K562 (cell line): ENCODE results near the gene EFHC1. TPM values are rescaled to one million over a fixed set of nuclear protein-coding genes. Genes with fewer than 3 reads are reported as not detected.

Experiments used
- ATF3 ChIP-seq, 2 experiments: fragments of 450-650 bp in 1 of 2; sonication (generic) in 1 of 2; formaldehyde crosslinking in 1 of 2; IDR thresholded peaks in 1 of 2; conservative IDR thresholded peaks in 1 of 2; 2 replicates each; pipeline versions ENCODE4 v1.6.1 to v1.8.1; 2016 to 2023; ENCODE audit warnings: mild to moderate bottlenecking in 2 of 2, moderate library complexity in 2 of 2, inconsistent platforms in 1 of 2, missing genetic modification reagents in 1 of 2
- ATF7 ChIP-seq: fragments of 450-650 bp; IDR thresholded peaks from 2 replicates; pipeline ENCODE4 v1.7.1; 2014; ENCODE audit warnings: mild to moderate bottlenecking, moderate library complexity
- CBFA2T3 ChIP-seq: fragments of 450-650 bp; IDR thresholded peaks from 2 replicates; pipeline ENCODE4 v1.6.1; 2017
- ESRRB ChIP-seq: fragments of 250-450 bp; sonication (Bioruptor Pico); IDR thresholded peaks from 2 replicates; pipeline ENCODE4 v1.5.0; 2020; ENCODE audit warnings: mild to moderate bottlenecking, moderate library complexity, borderline replicate concordance
- HINFP ChIP-seq: fragments of 450-650 bp; conservative IDR thresholded peaks from 2 replicates; pipeline ENCODE4 v1.6.1; 2016; ENCODE audit warnings: missing genetic modification characterization, low read depth, mild to moderate bottlenecking, control low read depth, missing compliant biosample characterization
- JUND ChIP-seq, 2 experiments: IDR thresholded peaks; 2 replicates in 1 of 2; 3 replicates in 1 of 2; pipeline ENCODE4 v1.6.1; 2011; ENCODE audit warnings: borderline replicate concordance in 2 of 2, low read depth in 2 of 2, low read length in 2 of 2, improper control_type of control experiment in 1 of 2, missing biosample characterization in 1 of 2, missing genetic modification characterization in 1 of 2, missing genetic modification reagents in 1 of 2
- KDM4B ChIP-seq, 2 experiments: fragments of 450-650 bp in 1 of 2; sonication (generic) in 1 of 2; IDR thresholded peaks; 2 replicates each; pipeline ENCODE4 v1.6.1; 2016 to 2017; ENCODE audit warnings: borderline replicate concordance in 2 of 2, antibody characterized with exemption in 1 of 2, low read depth in 1 of 2, mild to moderate bottlenecking in 1 of 2
- MXI1 ChIP-seq: IDR thresholded peaks from 2 replicates; pipeline ENCODE4 v1.6.1; 2011; ENCODE audit warnings: low read depth, mild to moderate bottlenecking, improper control_type of control experiment, low read length
- SMARCA4 ChIP-seq: fragments of 450-650 bp; IDR thresholded peaks from 2 replicates; pipeline ENCODE4 v1.6.1; 2016
- TAF9B ChIP-seq: fragments of 450-650 bp; IDR thresholded peaks from 2 replicates; pipeline ENCODE4 v1.6.1; 2018; ENCODE audit warnings: mild to moderate bottlenecking; ENCODE audit not compliant: partially characterized antibody
- XRCC3 ChIP-seq: fragments of 450-650 bp; IDR thresholded peaks from 2 replicates; pipeline ENCODE4 v1.6.1; 2017; ENCODE audit warnings: mild to moderate bottlenecking, moderate library complexity
- ZNF3 ChIP-seq: fragments of 250-450 bp; sonication (Bioruptor Pico); IDR thresholded peaks from 2 replicates; pipeline ENCODE4 v1.5.0; 2021; ENCODE audit warnings: mild to moderate bottlenecking, moderate library complexity
- ZNF696 ChIP-seq: fragments of 250-450 bp; sonication (Bioruptor Pico); conservative IDR thresholded peaks from 2 replicates; pipeline ENCODE4 v1.4.0; 2020; ENCODE audit warnings: mild to moderate bottlenecking, moderate library complexity
- polyA plus RNA-seq, 8 experiments: library from polyadenylated mRNA; depleted of rRNA in 4 of 8; stranded (reverse) in 5 of 8; unstranded in 3 of 8; fragments of >200 nt; fragmentation: Nextera tagmentation in 2 of 8; fragmentation: Illumina TruSeq in 1 of 8; extraction: Ambion mirVana in 2 of 8; extraction: Trizol in 1 of 8; gene quantifications; 2 replicates each; pipeline versions ENCODE4 v1.2.1 to v1.2.3, GENCODE V29; 2011 to 2014; ENCODE audit warnings: inconsistent platforms in 1 of 8, missing spikeins in 1 of 8
- total RNA-seq, 7 experiments: library from RNA; depleted of rRNA in 6 of 7; stranded (reverse); fragments of >200 nt in 6 of 7; fragmentation: Illumina TruSeq in 2 of 7; extraction: Trizol in 2 of 7; gene quantifications; 2 replicates each; pipeline versions ENCODE4 v1.2.1 to v1.2.3, GENCODE V29; 2011 to 2021; ENCODE audit warnings: low replicate concordance in 1 of 7
- TF ChIP-seq, protein P1 (sequence below): fragments of 450-650 bp; IDR thresholded peaks from 2 replicates; pipeline ENCODE4 v1.6.1; 2016; ENCODE audit warnings: mild to moderate bottlenecking, moderate library complexity

EFHC1 gene
- total and polyA plus RNA-seq, 9 of the 15 experiments (the other 6 are each of a cell fraction or from before 2014, with no cell fraction given), result 9.5 to 31.0 (median 14.9) TPM

GRCh38 chr6:52435345-52435744 is 15.2 kb downstream of the EFHC1 start (continued):
- TF ChIP-seq, protein P1, sequence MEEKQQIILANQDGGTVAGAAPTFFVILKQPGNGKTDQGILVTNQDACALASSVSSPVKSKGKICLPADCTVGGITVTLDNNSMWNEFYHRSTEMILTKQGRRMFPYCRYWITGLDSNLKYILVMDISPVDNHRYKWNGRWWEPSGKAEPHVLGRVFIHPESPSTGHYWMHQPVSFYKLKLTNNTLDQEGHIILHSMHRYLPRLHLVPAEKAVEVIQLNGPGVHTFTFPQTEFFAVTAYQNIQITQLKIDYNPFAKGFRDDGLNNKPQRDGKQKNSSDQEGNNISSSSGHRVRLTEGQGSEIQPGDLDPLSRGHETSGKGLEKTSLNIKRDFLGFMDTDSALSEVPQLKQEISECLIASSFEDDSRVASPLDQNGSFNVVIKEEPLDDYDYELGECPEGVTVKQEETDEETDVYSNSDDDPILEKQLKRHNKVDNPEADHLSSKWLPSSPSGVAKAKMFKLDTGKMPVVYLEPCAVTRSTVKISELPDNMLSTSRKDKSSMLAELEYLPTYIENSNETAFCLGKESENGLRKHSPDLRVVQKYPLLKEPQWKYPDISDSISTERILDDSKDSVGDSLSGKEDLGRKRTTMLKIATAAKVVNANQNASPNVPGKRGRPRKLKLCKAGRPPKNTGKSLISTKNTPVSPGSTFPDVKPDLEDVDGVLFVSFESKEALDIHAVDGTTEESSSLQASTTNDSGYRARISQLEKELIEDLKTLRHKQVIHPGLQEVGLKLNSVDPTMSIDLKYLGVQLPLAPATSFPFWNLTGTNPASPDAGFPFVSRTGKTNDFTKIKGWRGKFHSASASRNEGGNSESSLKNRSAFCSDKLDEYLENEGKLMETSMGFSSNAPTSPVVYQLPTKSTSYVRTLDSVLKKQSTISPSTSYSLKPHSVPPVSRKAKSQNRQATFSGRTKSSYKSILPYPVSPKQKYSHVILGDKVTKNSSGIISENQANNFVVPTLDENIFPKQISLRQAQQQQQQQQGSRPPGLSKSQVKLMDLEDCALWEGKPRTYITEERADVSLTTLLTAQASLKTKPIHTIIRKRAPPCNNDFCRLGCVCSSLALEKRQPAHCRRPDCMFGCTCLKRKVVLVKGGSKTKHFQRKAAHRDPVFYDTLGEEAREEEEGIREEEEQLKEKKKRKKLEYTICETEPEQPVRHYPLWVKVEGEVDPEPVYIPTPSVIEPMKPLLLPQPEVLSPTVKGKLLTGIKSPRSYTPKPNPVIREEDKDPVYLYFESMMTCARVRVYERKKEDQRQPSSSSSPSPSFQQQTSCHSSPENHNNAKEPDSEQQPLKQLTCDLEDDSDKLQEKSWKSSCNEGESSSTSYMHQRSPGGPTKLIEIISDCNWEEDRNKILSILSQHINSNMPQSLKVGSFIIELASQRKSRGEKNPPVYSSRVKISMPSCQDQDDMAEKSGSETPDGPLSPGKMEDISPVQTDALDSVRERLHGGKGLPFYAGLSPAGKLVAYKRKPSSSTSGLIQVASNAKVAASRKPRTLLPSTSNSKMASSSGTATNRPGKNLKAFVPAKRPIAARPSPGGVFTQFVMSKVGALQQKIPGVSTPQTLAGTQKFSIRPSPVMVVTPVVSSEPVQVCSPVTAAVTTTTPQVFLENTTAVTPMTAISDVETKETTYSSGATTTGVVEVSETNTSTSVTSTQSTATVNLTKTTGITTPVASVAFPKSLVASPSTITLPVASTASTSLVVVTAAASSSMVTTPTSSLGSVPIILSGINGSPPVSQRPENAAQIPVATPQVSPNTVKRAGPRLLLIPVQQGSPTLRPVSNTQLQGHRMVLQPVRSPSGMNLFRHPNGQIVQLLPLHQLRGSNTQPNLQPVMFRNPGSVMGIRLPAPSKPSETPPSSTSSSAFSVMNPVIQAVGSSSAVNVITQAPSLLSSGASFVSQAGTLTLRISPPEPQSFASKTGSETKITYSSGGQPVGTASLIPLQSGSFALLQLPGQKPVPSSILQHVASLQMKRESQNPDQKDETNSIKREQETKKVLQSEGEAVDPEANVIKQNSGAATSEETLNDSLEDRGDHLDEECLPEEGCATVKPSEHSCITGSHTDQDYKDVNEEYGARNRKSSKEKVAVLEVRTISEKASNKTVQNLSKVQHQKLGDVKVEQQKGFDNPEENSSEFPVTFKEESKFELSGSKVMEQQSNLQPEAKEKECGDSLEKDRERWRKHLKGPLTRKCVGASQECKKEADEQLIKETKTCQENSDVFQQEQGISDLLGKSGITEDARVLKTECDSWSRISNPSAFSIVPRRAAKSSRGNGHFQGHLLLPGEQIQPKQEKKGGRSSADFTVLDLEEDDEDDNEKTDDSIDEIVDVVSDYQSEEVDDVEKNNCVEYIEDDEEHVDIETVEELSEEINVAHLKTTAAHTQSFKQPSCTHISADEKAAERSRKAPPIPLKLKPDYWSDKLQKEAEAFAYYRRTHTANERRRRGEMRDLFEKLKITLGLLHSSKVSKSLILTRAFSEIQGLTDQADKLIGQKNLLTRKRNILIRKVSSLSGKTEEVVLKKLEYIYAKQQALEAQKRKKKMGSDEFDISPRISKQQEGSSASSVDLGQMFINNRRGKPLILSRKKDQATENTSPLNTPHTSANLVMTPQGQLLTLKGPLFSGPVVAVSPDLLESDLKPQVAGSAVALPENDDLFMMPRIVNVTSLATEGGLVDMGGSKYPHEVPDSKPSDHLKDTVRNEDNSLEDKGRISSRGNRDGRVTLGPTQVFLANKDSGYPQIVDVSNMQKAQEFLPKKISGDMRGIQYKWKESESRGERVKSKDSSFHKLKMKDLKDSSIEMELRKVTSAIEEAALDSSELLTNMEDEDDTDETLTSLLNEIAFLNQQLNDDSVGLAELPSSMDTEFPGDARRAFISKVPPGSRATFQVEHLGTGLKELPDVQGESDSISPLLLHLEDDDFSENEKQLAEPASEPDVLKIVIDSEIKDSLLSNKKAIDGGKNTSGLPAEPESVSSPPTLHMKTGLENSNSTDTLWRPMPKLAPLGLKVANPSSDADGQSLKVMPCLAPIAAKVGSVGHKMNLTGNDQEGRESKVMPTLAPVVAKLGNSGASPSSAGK, result no peak
- TF ChIP-seq CBFA2T3, result peak; percentile 42; the same call in 1 of the 2 replicates
- no peak for TF ChIP-seq KDM4B (IDR thresholded peaks at IDR 0.05; ENCODE audit: borderline replicate concordance in 2 of 2, low read depth in 1 of 2)
- TF ChIP-seq ZNF3 (CRISPR knock-in tag), result no peak
- TF ChIP-seq ZNF696 (CRISPR knock-in tag), result no peak
- no peak for TF ChIP-seq XRCC3
- no peak for TF ChIP-seq ESRRB (CRISPR knock-in tag)
- TF ChIP-seq TAF9B, result no peak
- peak; percentile 76 for TF ChIP-seq ATF7
- TF ChIP-seq MXI1, result no peak
- TF ChIP-seq HINFP (tag), result no peak
- peak; percentile 80; the same call in 1 of the 2 replicates for TF ChIP-seq ATF3 (IDR thresholded peaks at IDR 0.05)
- no peak for TF ChIP-seq ATF3 (CRISPR knock-in tag; conservative IDR thresholded peaks at IDR 0.05)
- TF ChIP-seq SMARCA4, result peak; percentile 44; the same call in 1 of the 2 replicates
- TF ChIP-seq JUND (IDR thresholded peaks at IDR 0.05; ENCODE audit: borderline replicate concordance, low read depth, low read length), result peak; percentile 75; the same call in 1 of the 2 replicates
- peak; percentile 82; the same call in 2 of the 3 replicates for TF ChIP-seq JUND (tag; IDR thresholded peaks at IDR 0.05; ENCODE audit: borderline replicate concordance, low read depth, low read length)
